Left cardiac atrium (tissue), 4 donors: ENCODE data around the gene ALOX12B. TPM values are rescaled to one million over a fixed set of nuclear protein-coding genes. Genes with fewer than 3 reads are reported as not detected.
A peak's percentile ranks its signal among the peaks of the same experiment; 100 is the strongest.
"Not testable (repeated sequence)": the region's sequence is repeated elsewhere in the genome, so short reads cannot be mapped to it uniquely, and the experiment has no call there.

Source experiments
- ATAC-seq, 2 donors: fragments of 200-7000 bp; cut with Tn5 transposase; one replicate each; pipeline ENCODE4 v1.9.1; 2020; ENCODE audit warnings: mild to moderate bottlenecking in 2 of 2, moderate library complexity in 2 of 2
- DNase-seq: peaks from one replicate; pipeline ENCODE4 v3.0.0-alpha.2; 2020
- intact Hi-C, 2 donors: fragments of 100-400 bp; cut with DNase I; formaldehyde crosslinking; loops; one replicate each; pipeline versions ENCODE4 v1.14.1 to v1.15.1; 2022 to 2023
- total RNA-seq, 2 donors: library from RNA; stranded (reverse); fragmentation: NEBNext Ultra II Directional; extraction: Animal tissue kit (Norgen Biotek cat#: 25700); gene quantifications; one replicate each; pipeline ENCODE4 v1.2.1, GENCODE V29; 2021
- donor health status: DM: no; HTN: yes; CAD: no.
- donor health status: DM: no; HTN: yes; CAD: no; lungs with severe emphysema.
- donor health status: DM: yes; HTN: yes; CAD: no.
- donor health status: Dilated cardiomyopathy.

The ALOX12B gene
- total RNA-seq, 2 donors from 2014 or later = not detected

DNA sequence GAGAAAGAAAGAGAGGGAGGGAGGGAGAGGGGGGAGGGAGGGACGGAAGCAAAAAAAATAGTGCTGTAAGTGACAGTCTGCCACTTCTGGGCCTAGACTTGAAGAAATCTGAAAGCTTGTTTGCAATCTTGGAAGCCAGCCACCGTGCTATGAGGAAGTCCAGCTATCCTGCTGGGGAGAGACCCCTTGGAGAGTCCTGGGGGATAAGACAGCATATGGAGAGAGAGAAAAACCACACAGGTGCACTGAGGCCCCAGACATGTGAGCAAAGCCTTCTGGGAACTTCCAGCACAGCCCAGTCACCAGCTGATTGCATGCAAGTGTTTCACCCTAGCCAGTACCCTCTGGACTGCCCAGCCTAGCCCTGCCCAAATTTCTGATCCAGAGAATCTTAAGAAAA, 12.6 kb upstream of the ALOX12B start:
- DNase-seq (no peak), ATAC-seq (no peak)
- intact Hi-C loops = no loop called here

DNA sequence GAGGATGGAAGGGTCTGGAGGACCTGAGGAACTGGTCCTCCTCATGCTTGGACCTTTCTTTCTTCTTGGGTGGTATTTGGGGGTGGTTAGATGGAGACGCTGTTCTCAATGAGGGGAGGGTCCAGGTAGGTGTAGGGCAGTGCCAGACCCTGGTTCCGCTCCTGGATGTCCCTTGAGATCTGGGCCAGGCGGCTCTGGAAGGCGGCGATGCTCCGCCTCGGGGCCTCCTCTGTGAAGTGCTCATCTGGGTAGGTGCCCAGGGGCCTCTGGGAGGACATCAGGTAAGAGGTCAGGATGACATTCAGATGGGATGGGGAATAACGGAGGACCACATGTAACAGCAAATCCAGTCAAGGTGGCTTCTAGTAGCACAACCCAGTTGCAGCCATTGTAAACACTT, 9.0 kb upstream of the ALOX12B start:
- DNase-seq (no peak), ATAC-seq (no peak)
- intact Hi-C loops = no loop called here

DNA sequence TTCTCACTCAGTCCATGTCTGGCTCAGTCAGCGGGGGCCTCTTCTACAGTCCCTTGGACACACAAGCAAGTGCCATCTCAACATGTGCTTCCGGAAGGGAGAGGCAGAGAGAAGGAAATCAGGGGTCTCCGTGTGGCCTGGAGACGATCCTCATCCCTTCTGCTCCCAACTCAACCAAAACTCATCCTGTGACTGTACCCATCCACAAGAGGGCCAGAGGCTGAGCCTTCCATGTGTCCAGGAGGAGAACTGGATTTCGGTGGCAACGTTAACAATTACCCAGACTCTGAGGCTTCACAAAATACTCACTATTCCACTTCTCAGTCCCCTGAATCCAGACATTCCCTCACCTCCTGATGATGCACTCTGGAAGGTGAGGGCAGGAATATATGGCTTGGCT, 7.8 kb upstream of the ALOX12B start:
- ATAC-seq (no peak), DNase-seq (no peak)
- intact Hi-C loops = no loop called here

DNA sequence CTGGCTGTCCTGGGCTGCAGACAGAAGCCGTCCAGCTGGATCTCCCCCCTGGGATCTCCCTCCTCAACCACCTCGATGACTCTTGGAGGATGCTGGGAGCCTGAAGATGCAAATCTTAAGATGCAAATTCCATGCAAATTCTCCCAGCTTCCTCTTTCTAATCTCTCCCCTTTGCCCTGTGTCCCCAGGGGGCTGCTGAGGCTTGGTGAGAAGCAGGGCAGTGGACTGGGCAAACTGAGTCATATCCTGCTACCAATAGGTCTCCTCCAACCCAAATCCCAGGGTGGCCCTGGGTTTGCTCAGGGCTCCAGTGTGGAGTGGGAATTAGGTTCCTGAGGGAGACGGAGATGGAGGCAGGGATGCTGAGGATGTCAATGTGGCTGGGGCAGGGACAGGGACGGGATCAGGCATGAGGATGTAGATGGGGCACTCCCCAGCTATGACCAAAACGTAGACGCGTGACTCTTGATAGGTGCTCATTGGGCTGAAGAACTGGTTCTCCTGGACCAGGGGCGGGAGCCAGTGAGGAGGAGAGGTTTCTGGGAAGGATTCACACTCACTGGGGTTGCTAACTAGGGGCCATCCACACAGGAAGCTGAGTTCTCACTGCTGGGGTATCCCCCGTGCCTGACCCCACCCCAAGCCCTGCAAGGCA, 3.6 kb upstream of the ALOX12B start:
- ATAC-seq (no peak), DNase-seq (no peak)
- intact Hi-C loops = no loop called here

DNA sequence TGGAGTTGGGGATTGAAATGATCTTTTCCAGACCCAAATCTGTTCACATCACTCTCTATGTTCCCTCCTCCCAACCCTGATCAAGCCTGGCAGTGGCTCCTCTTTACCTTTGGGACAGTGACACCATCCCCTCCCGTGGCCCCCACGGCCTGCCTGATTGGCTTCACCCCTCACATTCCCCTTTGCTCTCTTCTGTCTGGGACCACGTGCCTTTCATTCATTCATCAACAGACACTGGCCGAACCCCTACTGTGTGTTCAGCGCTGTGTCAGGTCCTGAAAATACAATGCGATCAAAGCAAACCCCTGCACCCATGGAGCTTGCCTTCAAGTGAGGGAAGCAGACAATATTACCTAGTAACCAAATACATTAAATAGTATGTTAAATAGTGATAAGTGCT, 2.2 kb upstream of the ALOX12B start:
- DNase-seq (no peak), ATAC-seq (no peak)
- intact Hi-C loops = loop anchor here in 1 of 2 donors (10.0 kb wide), 1 partner anchor 215 kb away; no protein-coding TSS in a partner anchor

DNA sequence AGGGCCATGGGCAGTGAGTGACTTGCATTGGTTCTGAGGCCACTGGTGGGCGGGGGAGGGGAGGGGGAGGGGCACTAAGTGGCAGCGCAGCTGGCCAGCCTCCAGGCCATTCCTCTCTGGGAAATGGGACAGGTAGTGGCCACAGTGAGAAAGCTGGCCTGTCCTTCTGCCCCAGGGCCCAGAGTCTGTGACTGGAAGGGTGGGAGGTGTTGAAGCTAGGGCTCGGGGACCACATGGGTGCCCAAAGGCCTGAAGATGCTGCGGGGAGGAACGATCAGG, 375 bp upstream of the ALOX12B start:
- DNase-seq (no peak), ATAC-seq (no peak)
- intact Hi-C loops = loop anchor here in 1 of 2 donors (10.0 kb wide), 1 partner anchor 217 kb away; no protein-coding TSS in a partner anchor

DNA sequence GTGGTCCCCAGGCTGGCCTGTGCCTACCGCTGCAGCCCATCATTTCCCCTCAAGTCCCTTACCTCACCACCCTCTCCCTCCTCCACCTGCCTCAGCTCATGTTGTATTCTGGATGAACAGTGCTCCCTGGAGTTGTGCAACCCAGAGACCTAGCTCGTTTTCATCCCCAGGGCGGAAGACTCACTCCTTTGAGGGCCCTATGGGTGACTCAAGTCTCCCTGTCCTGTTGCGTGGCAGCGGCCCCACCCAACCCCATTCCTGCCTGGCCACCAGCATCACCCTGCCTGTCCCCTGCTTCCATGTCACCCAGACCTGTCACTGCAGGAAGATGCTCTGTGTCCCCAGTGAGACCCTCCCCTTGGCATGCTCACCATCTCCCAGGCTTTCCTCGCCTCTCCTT, 3.3 kb downstream of the ALOX12B start:
- intact Hi-C loops = loop anchor here in 1 of 2 donors (10.0 kb wide), 1 partner anchor 221 kb away; no protein-coding TSS in a partner anchor
- ATAC-seq = no peak
- DNase-seq = no peak

DNA sequence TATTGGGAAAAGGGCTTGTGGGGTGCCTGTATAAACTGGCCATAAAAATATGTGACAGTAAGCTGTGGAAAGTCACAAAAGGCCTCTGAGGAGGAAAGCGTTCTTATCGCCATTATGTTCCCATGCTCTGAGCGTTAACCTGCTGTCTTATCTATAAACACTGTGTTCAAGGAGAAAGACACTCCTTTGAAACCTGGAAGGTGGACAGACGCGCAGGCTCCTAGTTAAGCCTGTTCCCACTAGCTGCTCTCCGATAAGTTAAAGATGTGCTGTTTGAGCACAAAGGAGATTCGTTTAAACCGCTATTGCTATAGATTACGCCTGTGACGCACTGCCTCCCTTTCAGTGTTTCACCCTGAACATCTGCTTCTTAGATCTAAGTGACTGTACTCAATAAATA, 5.2 kb downstream of the ALOX12B start:
- no peak for DNase-seq
- intact Hi-C loops = loop anchor here in 1 of 2 donors (10.0 kb wide), 1 partner anchor 223 kb away; no protein-coding TSS in a partner anchor
- no peak for ATAC-seq

DNA sequence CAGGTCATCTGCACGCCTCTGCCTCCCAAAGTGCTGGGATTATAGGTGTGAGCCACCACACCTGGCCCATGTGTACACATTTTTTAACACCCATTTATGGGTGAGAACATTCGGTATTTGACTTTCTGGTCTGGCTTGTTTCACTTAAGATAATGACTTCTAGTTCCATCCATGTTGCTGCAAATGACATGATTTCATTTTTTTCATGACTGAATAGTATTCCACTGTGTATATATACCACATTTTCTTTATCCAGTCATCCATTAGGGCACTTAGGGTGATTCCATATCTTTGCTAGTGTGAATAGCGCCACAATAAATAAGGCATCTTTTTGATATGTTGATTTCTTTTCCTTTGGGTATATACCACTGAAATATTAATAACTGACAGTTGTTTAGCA, 5.6 kb downstream of the ALOX12B start:
- intact Hi-C loops = loop anchor here in 1 of 2 donors (10.0 kb wide), 1 partner anchor 223 kb away; no protein-coding TSS in a partner anchor
- DNase-seq = no peak

DNA sequence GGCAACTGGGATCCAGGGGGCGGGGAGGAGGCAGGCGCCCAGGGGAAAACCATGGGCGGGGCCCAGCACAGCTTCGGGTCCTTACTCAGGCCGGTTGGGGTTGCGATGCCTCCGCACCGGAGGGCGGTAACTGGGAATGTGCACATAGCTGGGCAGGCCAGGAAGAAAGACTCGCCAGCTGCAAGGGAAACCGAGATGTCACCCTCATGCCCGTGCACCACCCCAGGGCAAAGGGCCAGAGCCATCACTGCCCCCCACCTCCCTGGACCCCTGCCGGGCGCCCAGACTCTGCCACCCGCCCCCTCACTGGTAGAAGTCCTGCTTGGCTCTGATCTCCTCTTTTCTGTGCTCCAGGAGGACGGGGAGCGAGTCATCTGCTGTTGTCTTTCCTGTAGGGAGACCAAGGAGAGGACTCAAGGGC, 6.7 kb downstream of the ALOX12B start:
- peak in 1 of 2 donors; percentile 47 for ATAC-seq
- intact Hi-C loops = loop anchor here in 1 of 2 donors (10.0 kb wide), 1 partner anchor 224 kb away; no protein-coding TSS in a partner anchor
- DNase-seq = no peak

More for the DNA sequence above, 5.6 kb downstream of the ALOX12B start:
- ATAC-seq = no peak

DNA sequence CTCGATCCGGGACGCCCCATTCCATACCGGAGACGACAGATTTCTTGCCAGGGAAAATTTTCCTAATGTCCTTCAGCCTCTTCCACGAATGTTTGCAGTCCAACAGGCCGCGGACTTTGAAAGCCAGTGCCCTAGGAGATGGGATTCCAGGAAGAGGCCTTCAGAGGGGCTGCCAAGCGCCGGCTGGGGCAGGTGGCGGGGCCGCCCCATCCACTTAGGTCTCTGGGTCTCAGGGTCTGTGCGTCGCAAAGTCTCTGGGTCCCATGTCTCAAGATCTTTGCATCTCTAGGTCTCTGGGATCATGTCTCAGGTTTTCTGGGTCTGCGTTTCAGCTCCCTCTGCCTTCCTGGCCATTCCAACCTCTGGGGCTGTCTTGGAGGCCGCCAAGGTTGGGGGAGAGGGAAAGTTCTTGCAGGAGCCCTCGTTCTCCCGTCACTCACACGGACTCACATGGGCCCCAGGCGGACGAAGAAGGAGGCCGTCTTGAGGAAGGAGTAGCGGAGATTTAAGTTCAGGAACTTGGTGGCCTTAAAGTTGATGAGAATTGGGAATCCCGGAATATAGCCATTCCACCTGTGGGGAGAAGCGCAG, 7.2 kb downstream of the ALOX12B start:
- ATAC-seq (peak in 1 of 2 donors; percentile 30), DNase-seq (no peak)
- intact Hi-C loops = loop anchor here in 1 of 2 donors (10.0 kb wide), 1 partner anchor 224 kb away; no protein-coding TSS in a partner anchor

DNA sequence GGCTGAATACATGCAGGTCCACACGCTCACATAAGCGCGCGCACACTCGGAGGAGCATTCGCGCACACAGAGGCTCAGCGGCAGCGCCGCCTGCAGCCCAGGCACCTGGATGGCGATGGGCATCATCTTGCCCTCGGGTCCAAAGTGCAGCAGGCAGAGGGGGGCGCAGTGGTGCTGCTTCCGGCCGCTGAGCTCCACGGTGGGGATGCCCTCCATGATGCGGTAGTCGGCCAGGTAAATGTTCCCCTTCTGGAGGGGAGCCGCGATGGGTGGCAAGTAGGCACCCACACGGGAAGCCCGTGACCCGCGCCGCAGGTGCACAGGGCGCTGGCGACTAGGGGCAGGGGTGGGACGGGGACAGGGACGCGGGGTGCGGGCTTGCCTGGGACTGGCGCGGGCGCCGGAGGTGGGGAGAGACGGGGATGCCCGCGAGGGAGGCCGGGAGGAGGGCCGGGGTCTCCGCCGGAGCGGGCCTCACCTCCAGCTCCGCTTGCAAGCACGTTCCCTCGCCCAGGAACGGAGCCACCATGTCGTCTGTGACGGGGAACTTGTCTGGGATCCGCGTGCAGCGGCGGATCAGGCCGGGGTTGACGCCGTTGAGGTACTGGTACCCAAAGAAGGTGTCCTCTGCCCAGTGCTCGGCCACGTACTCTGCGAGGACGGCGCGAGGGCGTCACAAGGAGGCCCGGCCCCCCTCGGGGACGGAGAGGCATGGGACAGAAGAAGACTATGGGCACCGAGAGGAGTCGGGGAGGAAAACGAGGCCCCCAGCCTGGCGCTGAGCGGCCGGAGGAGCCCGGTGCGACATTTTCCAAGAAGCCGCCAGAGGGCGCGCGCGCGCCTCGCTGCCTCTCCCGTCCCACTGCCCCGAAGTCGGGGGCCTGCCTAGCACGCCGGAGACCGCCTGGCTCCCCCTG, 8.0 kb downstream of the ALOX12B start:
- intact Hi-C loops = loop anchor here in 1 of 2 donors (5.0 to 10.0 kb wide), 2 partner anchors 33 to 225 kb away; no protein-coding TSS in a partner anchor
- ATAC-seq (peak; percentile 93), DNase-seq (peak; percentile 78)

DNA sequence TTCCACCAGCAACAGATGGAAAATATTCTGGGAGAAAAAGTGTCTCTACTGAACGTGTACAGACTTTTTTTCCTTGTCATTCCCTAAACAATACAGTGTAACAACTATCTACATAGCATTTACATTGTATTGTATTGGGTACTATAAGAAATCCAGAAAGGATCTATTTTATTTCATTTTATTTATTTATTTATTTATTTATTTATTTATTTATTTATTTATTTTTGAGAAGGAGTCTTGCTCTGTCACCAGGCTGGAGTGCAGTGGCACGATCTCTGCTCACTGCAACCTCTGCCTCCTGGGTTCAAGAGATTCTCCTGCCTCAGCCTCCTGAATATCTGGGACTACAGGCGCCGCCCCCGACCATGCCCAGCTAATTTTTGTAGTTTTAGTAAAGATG, 9.6 kb downstream of the ALOX12B start:
- DNase-seq, ATAC-seq: not testable (repeated sequence)
- intact Hi-C loops = loop anchor here in 1 of 2 donors (5.0 kb wide), 1 partner anchor 34 kb away; no protein-coding TSS in a partner anchor

DNA sequence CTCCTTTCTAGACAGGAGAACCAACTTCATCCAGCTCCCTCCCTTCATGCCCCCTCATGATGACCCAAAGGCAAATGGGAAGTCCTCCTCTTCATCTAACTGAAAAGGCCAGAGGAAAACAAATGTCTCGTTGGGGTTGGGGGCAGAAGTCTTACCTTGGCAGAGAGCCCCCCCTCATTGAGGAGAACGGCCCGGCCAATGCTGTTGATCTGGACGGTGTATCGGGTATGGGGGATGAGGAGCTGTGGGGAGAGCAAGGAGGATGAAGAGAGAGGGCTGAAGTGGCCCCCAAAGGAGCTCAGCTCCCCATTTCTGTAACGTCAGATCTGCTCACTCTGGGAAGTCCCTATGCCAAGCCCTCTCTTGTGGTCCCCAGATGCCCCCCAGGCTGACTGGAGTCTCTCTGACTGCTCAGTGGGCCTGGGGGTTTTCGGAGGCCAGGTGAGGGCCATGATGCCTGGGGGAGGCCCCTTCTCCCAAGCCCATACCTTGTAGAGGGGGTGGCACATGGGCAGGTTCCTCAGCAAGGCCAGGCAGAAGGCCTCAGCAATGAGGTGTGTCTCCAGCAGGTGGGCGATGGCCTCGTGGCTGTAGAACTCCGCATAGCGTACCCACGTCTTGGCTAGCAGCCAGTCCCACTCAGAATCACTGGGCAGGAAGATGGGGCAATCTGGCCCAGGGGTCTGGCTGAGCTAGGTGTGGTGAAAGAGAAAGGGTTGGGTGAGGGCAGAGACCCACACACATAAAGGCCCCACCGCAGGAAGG, 10.8 kb downstream of the ALOX12B start:
- intact Hi-C loops = loop anchor here in 1 of 2 donors (5.0 kb wide), 1 partner anchor 36 kb away; no protein-coding TSS in a partner anchor
- no peak for ATAC-seq
- no peak for DNase-seq

DNA sequence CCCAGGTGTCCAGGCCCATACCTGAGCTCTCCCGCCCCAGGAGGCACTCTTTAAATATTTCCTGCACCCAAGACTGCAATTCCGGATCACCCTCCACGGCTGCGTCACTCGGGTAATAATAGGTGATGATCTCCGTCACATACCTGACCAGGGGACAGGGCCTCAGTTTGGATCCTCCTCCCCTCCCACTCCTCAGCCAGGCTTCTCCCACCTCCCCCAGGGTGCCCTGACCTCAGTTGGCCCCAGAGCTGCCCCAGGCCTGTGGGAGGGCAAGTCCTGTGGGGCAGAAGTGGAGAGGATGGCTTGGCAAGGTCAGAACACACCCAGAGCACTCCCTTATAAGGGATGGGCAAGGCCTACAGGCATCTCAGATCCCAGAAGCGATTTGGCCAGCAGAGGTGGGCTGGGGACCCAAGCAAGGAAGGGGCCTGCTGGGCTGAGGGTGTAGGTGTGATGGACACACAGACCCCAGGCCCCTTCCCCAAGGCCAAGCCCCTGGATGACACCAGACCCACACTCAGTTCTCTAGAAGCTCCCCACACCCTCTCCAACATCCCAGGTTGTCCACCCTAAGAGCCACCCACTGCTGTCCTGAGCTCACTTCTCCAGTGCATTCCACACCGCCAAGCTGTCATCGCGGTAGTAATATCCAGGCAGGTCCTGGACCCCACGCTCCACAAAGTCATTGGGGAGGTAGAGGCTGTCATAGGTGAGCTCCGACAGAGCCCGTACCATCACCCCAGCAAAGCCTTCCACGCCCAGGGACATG, 11.8 kb downstream of the ALOX12B start:
- DNase-seq (no peak), ATAC-seq (no peak)
- intact Hi-C loops = loop anchor here in 1 of 2 donors (5.0 kb wide), 1 partner anchor 37 kb away; no protein-coding TSS in a partner anchor

DNA sequence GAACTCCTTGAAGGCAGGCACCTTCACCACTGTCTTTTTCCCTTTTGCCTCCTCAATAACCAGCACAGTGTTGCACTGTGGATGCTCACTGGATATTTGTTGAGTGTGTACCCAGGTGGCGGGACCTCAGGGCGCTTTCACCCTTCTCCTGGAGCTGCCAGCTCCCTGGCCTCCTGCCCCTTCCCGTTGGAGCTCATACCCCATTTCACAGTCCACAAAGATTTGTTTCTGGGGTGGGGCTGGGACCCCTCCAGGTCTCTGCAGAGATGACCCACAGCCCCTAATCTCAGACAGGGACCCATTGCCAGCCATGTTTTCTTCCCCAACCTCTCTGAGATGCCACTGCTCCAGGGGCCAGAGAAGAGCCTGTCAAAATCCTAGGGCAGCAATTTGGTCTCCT, 12.4 kb downstream of the ALOX12B start:
- intact Hi-C loops = loop anchor here in 1 of 2 donors (5.0 kb wide), 1 partner anchor 37 kb away; no protein-coding TSS in a partner anchor
- ATAC-seq (no peak), DNase-seq (no peak)

DNA sequence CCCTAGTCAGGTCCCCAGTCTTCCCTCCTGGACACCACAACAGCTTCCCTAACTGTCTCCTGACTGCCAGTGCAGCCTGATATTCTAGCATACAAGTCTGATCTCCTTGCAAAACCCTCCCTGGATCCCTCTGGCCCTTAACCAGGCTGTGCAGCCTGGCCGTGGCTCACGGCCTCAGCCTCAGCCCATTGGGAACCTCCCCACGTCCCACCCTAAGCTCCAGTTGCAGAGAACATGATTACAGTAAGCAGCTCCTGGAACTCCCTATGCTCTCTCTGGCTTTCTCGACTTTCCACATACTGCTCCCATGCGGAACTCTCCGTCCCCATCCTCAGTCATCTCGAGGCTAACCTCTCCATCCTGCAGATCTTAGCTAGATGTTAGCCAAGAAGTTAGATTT, 13.0 kb downstream of the ALOX12B start:
- DNase-seq (no peak), ATAC-seq (no peak)
- intact Hi-C loops = no loop called here
